Fibroblast of skin of right quadriceps (primary cell): Measurements from ENCODE around the gene SLC6A19.
"Not testable (repeated sequence)": the region's sequence is repeated elsewhere in the genome, so short reads cannot be mapped to it uniquely, and the experiment has no call there.

Experiments
- DNase-seq: peaks from one replicate; pipeline ENCODE4 v3.0.0-alpha.2; 2013

SLC6A19 gene

GRCh38 chr5:1247811-1248210 lies 46.4 kb downstream of the SLC6A19 start:
- DNase-seq: no peak

- DNase-seq: no peak
Observed at GRCh38 chr5:1249366-1250280, 48.2 kb downstream of the SLC6A19 start.

- DNase-seq: no peak
Observed at GRCh38 chr5:1251678-1252580, 50.5 kb downstream of the SLC6A19 start.

- no peak for DNase-seq
Observed at GRCh38 chr5:1252681-1253080, 51.3 kb downstream of the SLC6A19 start.

GRCh38 chr5:1253456-1254105 lies 52.2 kb downstream of the SLC6A19 start:
- no peak for DNase-seq

GRCh38 chr5:1254196-1254595 lies 52.8 kb downstream of the SLC6A19 start:
- DNase-seq: no peak

- DNase-seq: no peak
Observed at GRCh38 chr5:1255081-1255561, 53.7 kb downstream of the SLC6A19 start.

GRCh38 chr5:1256776-1257175 lies 55.4 kb downstream of the SLC6A19 start:
- no peak for DNase-seq

- DNase-seq: no peak
Observed at GRCh38 chr5:1257363-1257762, 56.0 kb downstream of the SLC6A19 start.

GRCh38 chr5:1257841-1258240 lies 56.4 kb downstream of the SLC6A19 start:
- DNase-seq: no peak

- DNase-seq: no peak
Observed at GRCh38 chr5:1259806-1260480, 58.5 kb downstream of the SLC6A19 start.

GRCh38 chr5:1261643-1262042 lies 60.2 kb downstream of the SLC6A19 start:
- no peak for DNase-seq

GRCh38 chr5:1262381-1262780 lies 61.0 kb downstream of the SLC6A19 start:
- peak; percentile 5 for DNase-seq

- no peak for DNase-seq
Observed at GRCh38 chr5:1264211-1264610, 62.8 kb downstream of the SLC6A19 start.

- no peak for DNase-seq
Observed at GRCh38 chr5:1265026-1265425, 63.6 kb downstream of the SLC6A19 start.

- no peak for DNase-seq
Observed at GRCh38 chr5:1265461-1266455, 64.4 kb downstream of the SLC6A19 start.

GRCh38 chr5:1266791-1267190 lies 65.4 kb downstream of the SLC6A19 start:
- DNase-seq: no peak

- DNase-seq: not testable (repeated sequence)
Observed at GRCh38 chr5:1267464-1267863, 66.1 kb downstream of the SLC6A19 start.

- DNase-seq: no peak
Observed at GRCh38 chr5:1268056-1268455, 66.7 kb downstream of the SLC6A19 start.

- DNase-seq: no peak
Observed at GRCh38 chr5:1268666-1269065, 67.3 kb downstream of the SLC6A19 start.

- DNase-seq: no peak
Observed at GRCh38 chr5:1270426-1270825, 69.0 kb downstream of the SLC6A19 start.
